ENCODE measurements around the gene CRTC1.

CRTC1 gene

GRCh38 chr19:18683109-18683957 is at the start of gene CRTC1:
Gene CRTC1 (plus strand): TSS chr19:18683680. CDS start chr19:18683703, 23 bp downstream.
- DNase-seq (ENCODE audit: low spot score), result peak; percentile 81

- DNase-seq (ENCODE audit: low spot score), result no peak
Measured at GRCh38 chr19:18634612-18635297, 48.7 kb upstream of the CRTC1 start.

DNA sequence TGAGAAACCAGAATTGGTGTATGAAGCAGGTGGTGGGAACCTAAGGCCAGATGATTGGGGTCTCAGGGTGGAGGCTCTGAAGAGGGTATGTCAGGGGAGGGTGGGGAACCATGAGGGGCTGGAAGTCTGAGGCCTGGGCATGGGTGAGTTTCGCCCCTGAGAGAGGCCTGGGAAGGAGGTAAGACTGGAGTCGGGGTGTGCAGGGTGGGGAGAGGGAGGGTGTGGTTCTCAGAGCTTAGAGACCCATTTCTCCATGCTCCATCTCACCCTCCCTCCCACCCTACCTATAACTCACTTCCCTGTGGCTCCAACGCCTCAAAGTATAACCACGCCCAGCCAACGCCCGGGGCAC is 47.7 kb upstream of the CRTC1 start:
- no peak for DNase-seq (ENCODE audit: low spot score)

DNA sequence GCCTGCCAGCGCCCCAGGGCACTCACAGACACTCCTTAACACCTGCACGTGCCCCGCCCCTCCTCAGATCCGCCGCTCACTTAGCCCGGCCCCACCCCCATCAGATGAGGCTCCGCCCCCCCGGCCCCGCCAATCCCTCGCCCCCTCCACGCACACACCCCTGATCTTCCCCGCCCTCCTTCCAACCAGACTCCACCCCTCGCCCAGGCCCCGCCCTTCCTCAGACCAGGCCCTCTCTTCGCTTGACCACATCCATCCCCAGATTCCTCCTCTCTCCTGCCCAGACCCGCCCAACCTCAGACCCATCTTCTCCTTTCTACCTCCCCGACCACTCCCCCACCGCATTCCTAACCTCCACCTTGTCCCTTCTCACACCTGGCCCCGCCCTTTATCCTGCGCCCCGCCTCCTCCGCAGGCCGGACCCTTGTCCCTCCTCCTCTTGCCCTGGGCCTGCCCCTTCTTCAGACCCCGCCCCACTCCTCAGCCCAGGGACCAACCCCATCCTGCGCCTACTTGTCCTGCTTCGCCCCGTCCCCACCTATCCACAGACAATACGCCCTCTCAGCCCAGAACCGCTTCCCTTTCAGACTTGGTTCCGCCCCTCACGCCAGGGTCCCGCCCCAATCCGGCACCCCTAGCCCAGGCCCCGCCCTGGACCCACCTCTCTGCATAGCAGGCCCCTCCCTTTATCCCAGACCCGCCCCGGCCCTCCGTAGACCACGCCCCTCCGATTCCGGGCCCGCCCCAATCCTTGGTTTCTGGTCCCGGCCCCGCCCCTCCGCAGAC is 47.1 kb upstream of the CRTC1 start:
- DNase-seq (ENCODE audit: low spot score), result peak; percentile 93

- no peak for DNase-seq (ENCODE audit: low spot score)
Measured at GRCh38 chr19:18636969-18637629, 46.4 kb upstream of the CRTC1 start, which contains the start of gene KLHL26. Gene KLHL26 (plus strand): TSS chr19:18637028. CDS start chr19:18637055, 27 bp downstream.

GRCh38 chr19:18637673-18638630 is 45.5 kb upstream of the CRTC1 start:
- no peak for DNase-seq (ENCODE audit: low spot score)

DNA sequence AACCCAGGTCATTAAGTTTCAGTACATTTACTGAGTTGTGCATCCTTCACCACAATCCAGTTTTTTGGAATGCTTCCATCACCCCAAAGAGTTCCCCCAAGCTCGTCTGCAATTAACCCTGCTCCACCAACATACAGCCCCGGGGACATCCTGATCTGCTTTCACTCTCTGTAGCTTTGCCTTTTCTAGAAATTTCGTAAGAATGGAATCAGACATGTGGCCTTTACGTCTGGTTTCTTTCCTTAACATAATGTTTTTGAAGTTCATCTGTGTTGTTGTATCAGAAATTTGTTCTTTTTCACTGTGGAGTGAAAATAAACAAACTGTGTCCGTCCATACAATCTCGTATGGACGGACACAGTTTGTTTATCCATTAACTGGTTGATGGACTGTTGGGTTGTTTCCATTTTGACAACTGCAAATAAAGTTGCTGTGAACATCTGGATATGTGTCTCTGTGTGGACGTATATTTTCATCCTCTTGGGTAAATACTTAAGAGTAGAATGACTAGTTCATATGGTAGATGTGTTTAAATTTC is 43.7 kb upstream of the CRTC1 start:
- no peak for DNase-seq (ENCODE audit: low spot score)

DNA sequence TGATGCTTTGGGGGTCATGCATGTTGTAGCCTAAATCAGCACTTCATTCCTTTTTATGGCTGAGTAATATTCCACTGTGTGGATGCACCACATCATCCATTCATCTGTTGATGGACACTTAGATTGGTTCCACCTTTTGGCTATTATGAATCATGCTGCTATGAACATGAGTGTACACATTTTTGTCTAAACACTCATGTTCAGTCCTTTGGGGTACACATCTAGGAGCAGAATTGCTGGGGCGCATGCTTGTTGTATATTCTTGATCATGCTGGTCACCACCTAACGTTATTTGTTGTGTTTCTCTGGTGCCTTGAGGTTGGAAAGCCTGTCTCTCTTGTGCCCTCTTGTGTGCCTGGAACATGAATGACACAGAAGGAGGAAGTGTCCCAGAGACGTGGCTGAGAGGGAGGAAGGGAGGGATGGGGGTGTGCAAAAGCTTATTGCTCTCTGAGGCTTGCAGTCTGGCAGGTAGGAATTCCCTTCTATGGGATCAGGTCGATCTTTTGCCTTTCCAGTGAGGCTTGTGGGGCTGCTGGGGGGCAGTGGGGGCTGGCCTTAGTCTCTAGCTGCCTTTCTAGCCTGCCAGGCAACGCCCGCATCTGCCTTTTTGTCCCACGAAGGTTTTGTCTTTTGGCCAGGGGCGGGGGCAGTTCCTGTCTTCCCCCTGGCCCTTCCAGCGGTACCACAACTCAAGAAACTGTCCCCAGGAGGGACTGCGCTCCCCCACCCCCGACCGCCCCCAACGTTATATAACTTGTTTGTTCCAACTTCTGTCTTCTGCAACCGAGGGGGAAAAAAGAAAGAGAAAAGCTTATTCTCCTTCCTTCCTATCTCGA is 39.1 kb upstream of the CRTC1 start:
- peak; percentile 55 for DNase-seq (ENCODE audit: low spot score)

- peak; percentile 75 for DNase-seq (ENCODE audit: low spot score)
Measured at GRCh38 chr19:18645035-18645511, 38.4 kb upstream of the CRTC1 start.

GRCh38 chr19:18646535-18647370 is 36.7 kb upstream of the CRTC1 start:
- DNase-seq (ENCODE audit: low spot score), result no peak

DNA sequence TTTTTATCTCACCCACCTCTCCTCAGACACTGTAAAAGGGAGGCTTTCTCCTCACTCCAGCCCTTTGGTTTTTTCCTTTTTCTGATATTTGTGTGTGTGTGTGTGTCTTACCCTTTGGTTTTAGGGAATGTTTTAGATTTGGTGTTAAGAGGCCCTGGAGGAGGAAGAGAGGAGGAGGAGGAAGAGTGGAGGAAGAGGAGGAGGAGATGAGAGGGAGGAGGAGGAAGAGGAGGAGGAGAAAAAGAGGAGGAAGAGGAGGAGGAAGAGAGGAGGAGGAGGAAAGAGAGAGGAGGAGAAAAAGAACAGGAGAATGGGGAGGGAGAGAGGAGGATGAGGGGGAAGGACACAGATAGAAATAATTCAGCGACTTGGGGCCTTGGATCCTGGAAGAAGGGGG is 36.1 kb upstream of the CRTC1 start:
- DNase-seq (ENCODE audit: low spot score), result no peak

GRCh38 chr19:18647807-18648206 is 35.7 kb upstream of the CRTC1 start:
- DNase-seq (ENCODE audit: low spot score), result no peak

- no peak for DNase-seq (ENCODE audit: low spot score)
Measured at GRCh38 chr19:18648973-18649315, 34.5 kb upstream of the CRTC1 start.

- peak; percentile 61 for DNase-seq (ENCODE audit: low spot score)
Measured at GRCh38 chr19:18649371-18650020, 34.0 kb upstream of the CRTC1 start.

DNA sequence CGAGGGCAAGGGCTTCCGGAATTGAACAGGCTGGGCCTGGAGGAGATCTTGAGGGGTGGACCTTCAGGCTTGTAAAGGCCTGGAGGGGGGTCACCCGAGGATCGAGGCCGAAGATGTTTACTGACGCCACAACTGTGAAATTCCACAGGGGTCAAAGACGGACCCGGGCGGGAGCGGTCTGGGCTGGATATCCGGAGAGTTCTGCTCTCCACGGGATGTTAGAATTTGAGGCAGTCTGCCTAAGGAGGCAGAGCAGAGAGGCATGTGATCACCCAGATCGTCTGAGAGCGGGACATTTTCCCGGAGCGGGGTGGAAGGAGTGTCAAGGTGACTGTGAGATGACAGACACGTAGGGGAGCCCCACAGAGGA is 33.5 kb upstream of the CRTC1 start:
- no peak for DNase-seq (ENCODE audit: low spot score)

DNA sequence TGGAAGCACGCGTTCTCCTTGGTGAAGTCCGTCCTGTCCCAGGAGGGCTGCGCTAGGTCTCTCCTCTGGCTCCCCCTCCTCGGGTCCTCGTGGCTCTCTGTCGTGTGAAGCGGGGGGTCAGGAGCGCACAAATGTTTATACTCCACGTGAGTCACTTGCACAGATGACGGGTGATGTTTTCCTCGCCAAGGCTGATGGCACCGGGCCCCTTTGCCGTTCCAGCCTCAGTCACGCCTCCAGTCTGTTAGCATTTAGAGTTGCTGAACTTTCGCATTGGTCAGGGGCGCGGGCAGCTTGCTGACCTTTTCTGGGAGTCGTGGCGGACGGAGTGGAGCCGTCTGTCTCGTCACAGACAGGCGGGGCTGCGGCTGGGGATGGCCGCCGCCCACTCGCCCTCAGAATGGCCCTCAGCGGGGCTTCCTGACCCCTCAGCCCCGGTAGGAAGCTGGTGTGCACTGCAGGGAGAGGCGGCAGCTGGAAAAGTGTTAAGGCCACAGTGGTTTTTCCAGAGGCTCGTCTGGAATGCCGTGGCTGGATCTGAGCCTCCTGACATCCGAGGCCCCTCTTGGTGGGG is 32.9 kb upstream of the CRTC1 start:
- DNase-seq (ENCODE audit: low spot score), result no peak

DNA sequence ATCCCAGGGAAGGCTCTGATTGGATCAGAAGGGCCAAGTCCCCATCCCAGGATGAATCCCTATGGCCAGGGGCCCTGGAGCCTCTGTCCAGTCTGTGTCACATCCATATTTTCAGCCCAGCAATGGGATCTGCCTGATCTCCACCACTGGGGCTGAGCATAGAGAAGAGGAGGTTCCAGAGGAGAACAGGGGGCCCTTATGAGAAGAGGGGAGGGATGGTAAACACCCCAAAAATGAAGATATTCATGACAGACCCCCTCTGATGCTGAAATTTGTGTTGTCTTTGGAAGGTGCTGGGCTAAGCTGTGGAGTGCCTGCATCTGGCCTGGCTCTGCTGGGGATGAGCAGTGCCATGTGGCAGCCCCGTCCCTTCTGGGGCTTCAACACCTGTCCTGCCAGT is 32.2 kb upstream of the CRTC1 start:
- no peak for DNase-seq (ENCODE audit: low spot score)

DNA sequence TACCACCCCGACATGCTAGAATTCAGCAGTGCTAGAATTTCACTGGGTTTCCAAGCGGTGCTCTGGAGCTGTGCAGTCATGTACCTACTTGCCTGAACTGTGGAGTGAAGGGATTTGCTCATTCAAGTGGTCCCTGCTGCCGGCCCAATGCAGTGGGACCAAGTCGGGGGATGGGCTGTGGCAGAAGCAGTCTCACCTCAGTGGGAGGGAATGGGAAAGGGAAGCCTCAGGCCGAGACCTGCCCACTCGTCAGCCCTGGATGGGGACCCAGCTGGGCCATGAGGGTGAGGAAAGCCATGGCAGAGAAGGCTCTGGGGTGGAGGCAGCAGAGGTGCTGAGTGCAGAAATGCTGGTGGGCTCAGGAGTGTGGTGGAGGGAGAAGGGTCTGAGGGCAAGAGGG is 31.7 kb upstream of the CRTC1 start:
- DNase-seq (ENCODE audit: low spot score), result no peak

All from globus pallidus (tissue), 1 donor.